Hepatocyte (in vitro differentiated cells): ENCODE results near the gene GBP7. TPM values are rescaled to one million over a fixed set of nuclear protein-coding genes. Genes with fewer than 3 reads are reported as not detected.

ENCODE experiments used
- DNase-seq: peaks from one replicate; pipeline ENCODE4 v3.0.0-alpha.2; 2016; ENCODE audit warnings: low spot score
- H2AFZ ChIP-seq: fragments of 200-600 bp; sonication (generic); 2 replicates; pipeline ENCODE4 v1.6.0; 2016; ENCODE audit warnings: antibody characterized with exemption, mild to moderate bottlenecking
- H3K27ac ChIP-seq: fragments of 200-600 bp; sonication (generic); 2 replicates; pipeline ENCODE4 v1.5.1; 2016; ENCODE audit warnings: mild to moderate bottlenecking
- H3K27me3 ChIP-seq: fragments of 200-600 bp; sonication (generic); 2 replicates; pipeline ENCODE4 v1.6.1; 2016
- H3K36me3 ChIP-seq: fragments of 200-600 bp; sonication (generic); replicated peaks from 2 replicates; pipeline ENCODE4 v1.5.1; 2016; ENCODE audit warnings: low read depth; ENCODE audit not compliant: insufficient read depth
- H3K4me1 ChIP-seq: fragments of 200-600 bp; sonication (generic); 2 replicates; pipeline ENCODE4 v1.5.1; 2016; ENCODE audit warnings: mild to moderate bottlenecking, moderate library complexity; ENCODE audit not compliant: insufficient read depth
- H3K4me2 ChIP-seq: fragments of 200-600 bp; sonication (generic); 2 replicates; pipeline ENCODE4 v1.6.0; 2016
- H3K4me3 ChIP-seq: fragments of 200-600 bp; sonication (generic); 2 replicates; pipeline ENCODE4 v1.5.1; 2016; ENCODE audit warnings: mild to moderate bottlenecking
- H3K79me2 ChIP-seq: fragments of 200-600 bp; sonication (generic); 2 replicates; pipeline ENCODE4 v1.6.0; 2017; ENCODE audit warnings: mild to moderate bottlenecking
- H3K9me2 ChIP-seq: fragments of 200-600 bp; sonication (generic); replicated peaks from 2 replicates; pipeline ENCODE4 v1.6.0; 2017; ENCODE audit warnings: mild to moderate bottlenecking; ENCODE audit not compliant: insufficient read depth
- H3K9me3 ChIP-seq: fragments of 200-600 bp; sonication (generic); 2 replicates; pipeline ENCODE4 v1.5.1; 2016; ENCODE audit warnings: low read depth, mild to moderate bottlenecking
- H4K20me1 ChIP-seq: fragments of 200-600 bp; sonication (generic); 2 replicates; pipeline ENCODE4 v1.6.0; 2016; ENCODE audit warnings: mild to moderate bottlenecking; ENCODE audit not compliant: insufficient read depth, poor library complexity, severe bottlenecking
- EZH2 ChIP-seq: fragments of 200-600 bp; sonication (generic); IDR thresholded peaks from 2 replicates; pipeline ENCODE4 v1.6.1; 2016; ENCODE audit warnings: antibody characterized with exemption, mild to moderate bottlenecking, borderline replicate concordance
- EZH2phosphoT487 ChIP-seq: fragments of 200-600 bp; sonication (generic); IDR thresholded peaks from one replicate; pipeline ENCODE4 v1.6.1; 2018; ENCODE audit warnings: antibody characterized with exemption, mild to moderate bottlenecking, low read depth, moderate library complexity; ENCODE audit not compliant: unreplicated experiment, severe bottlenecking
- WGBS: methylation state at CpG from one replicate; pipeline ENCODE4 v1.1.6; 2016; ENCODE audit warnings: low lambda C conversion rate; ENCODE audit errors: missing lambda C conversion rate; 5-methylcytosine and 5-hydroxymethylcytosine counted together
- polyA plus RNA-seq: library from polyadenylated mRNA; unstranded; fragments of >200 nt; fragmentation: Nextera tagmentation; extraction: Ambion mirVana; gene quantifications from 2 replicates; pipeline ENCODE4 v1.2.1, GENCODE V29; 2016
- total RNA-seq: library from RNA; depleted of rRNA; stranded (reverse); fragments of >200 nt; gene quantifications from 2 replicates; pipeline ENCODE4 v1.2.3, GENCODE V29; 2014
- TF ChIP-seq, protein P1 (sequence below): fragments of 200-600 bp; sonication (generic); IDR thresholded peaks from 2 replicates; pipeline ENCODE4 v1.5.1; 2016; ENCODE audit warnings: antibody characterized with exemption, mild to moderate bottlenecking; ENCODE audit not compliant: poor library complexity

The GBP7 gene
- total and polyA plus RNA-seq, 2 experiments from 2014 or later = 0.27 to 0.63 TPM

DNA sequence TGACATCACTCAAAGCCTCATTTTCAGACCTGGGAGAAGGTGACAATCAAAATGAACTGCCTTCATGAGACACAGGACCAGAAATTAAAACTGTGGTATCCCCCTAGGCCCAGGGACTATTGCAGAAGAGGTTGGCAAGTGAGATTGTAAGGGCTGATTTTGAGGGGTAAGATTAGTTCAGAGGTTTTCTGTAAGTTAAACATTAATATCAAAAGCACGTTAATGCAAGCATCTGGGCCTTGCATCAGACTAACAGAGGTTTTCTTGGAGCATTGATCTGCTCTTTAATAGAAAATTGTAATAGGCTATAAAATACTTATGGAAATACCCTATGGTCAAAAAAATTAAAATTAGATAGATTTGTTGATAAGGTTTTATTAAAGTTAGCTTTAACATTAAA, 37.5 kb upstream of the GBP7 start:
- no peaks in the 10 kb centered on the region for H3K9me2 ChIP-seq
- H3K27ac ChIP-seq = no peak overlapping the region
- H3K4me3 ChIP-seq = no peak overlapping the region
- peaks cover 5% of the 10 kb centered on the region for H3K9me3 ChIP-seq
- TF ChIP-seq EZH2 = no peak
- no peak for TF ChIP-seq EZH2phosphoT487
- TF ChIP-seq, protein P1, sequence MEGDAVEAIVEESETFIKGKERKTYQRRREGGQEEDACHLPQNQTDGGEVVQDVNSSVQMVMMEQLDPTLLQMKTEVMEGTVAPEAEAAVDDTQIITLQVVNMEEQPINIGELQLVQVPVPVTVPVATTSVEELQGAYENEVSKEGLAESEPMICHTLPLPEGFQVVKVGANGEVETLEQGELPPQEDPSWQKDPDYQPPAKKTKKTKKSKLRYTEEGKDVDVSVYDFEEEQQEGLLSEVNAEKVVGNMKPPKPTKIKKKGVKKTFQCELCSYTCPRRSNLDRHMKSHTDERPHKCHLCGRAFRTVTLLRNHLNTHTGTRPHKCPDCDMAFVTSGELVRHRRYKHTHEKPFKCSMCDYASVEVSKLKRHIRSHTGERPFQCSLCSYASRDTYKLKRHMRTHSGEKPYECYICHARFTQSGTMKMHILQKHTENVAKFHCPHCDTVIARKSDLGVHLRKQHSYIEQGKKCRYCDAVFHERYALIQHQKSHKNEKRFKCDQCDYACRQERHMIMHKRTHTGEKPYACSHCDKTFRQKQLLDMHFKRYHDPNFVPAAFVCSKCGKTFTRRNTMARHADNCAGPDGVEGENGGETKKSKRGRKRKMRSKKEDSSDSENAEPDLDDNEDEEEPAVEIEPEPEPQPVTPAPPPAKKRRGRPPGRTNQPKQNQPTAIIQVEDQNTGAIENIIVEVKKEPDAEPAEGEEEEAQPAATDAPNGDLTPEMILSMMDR = no peak
- no peak overlapping the region for H2AFZ ChIP-seq
- H3K4me1 ChIP-seq = no peaks in the 10 kb centered on the region
- H3K36me3 ChIP-seq = no peaks in the 10 kb centered on the region
- no peaks in the 10 kb centered on the region for H3K27me3 ChIP-seq
- H3K79me2 ChIP-seq = no peaks in the 10 kb centered on the region
- H3K4me2 ChIP-seq = no peak overlapping the region
- WGBS = 73% methylated on average over 1 of the region's 1 CpG
- H4K20me1 ChIP-seq = no peaks in the 10 kb centered on the region
- DNase-seq = no peak

DNA sequence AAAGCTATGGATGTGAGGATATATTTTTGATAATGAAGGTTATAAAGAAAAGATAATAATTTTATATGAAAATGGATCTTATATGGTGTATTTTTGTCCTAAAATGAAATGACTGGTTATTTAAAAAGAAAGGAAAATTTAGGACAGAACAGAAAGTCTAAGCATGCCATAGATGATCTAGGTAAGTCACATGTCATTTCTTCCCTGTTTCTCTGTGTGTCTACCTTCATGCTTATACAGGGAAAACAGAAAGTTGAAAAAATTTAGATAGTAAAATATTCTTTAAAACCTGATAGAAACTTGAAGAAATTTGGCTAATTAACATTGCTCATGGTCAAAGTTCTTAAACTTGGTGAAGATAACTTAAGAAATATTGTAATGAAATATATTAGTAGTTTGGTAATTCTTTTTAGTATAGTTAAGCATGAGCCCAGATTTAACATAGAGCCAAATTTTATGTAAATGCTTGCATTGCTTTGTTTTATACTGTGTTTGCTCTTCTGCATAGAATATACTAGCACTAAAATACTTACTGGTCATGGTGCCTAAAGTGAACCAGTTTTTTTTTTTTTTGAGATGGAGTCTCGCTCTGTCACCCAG, 35.3 kb upstream of the GBP7 start:
- Histone ChIP-seq H3K9me2 (no peaks in the 10 kb centered on the region), H3K27me3 (no peaks in the 10 kb centered on the region), H3K4me3 (no peak overlapping the region), H3K4me2 (no peak overlapping the region), H3K79me2 (no peaks in the 10 kb centered on the region), H3K4me1 (no peaks in the 10 kb centered on the region), H3K36me3 (no peaks in the 10 kb centered on the region), H3K27ac (no peak overlapping the region), H2AFZ (no peak overlapping the region), H3K9me3 (peaks cover 5% of the 10 kb centered on the region), H4K20me1 (no peaks in the 10 kb centered on the region)
- no peak for TF ChIP-seq EZH2phosphoT487
- TF ChIP-seq, protein P1 = no peak
- no peak for DNase-seq
- 94% methylated on average over 1 of the region's 1 CpG for WGBS

- no peaks in the 10 kb centered on the region for H4K20me1 ChIP-seq
- 96% methylated on average over 3 of the region's 3 CpGs for WGBS
- H3K79me2 ChIP-seq = no peaks in the 10 kb centered on the region
- H3K9me2 ChIP-seq = no peaks in the 10 kb centered on the region
- no peak overlapping the region for H3K27ac ChIP-seq
- no peak overlapping the region for H3K4me3 ChIP-seq
- H3K36me3 ChIP-seq = no peaks in the 10 kb centered on the region
- no peaks in the 10 kb centered on the region for H3K4me1 ChIP-seq
- H2AFZ ChIP-seq = no peak overlapping the region
- H3K9me3 ChIP-seq = peaks cover 4% of the 10 kb centered on the region
- H3K27me3 ChIP-seq = no peaks in the 10 kb centered on the region
- TF ChIP-seq EZH2phosphoT487 = no peak
- TF ChIP-seq, protein P1 = no peak
- no peak for DNase-seq
- H3K4me2 ChIP-seq = no peak overlapping the region
Measured at GRCh38 chr1:89206373-89206772, 30.6 kb upstream of the GBP7 start.

DNA sequence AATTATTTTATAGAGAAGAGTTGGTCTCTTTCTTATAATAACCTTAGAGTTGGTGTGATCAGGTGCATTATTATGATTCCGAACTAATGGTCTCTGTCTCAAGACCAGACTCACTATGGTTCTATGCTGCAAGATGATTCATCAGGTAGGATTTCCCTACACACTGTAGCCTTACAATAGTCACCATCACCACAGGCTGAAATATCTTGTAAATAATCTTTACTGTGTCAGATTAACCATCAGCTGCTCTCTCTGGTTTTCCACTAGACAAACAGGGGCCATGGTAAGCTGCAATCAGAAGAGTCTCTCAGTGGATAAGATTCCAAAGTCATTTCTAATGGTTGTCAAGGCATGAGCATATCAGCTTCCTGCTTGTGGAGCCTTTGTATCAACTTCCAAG, 27.4 kb upstream of the GBP7 start:
- no peak overlapping the region for H2AFZ ChIP-seq
- no peaks in the 10 kb centered on the region for H3K79me2 ChIP-seq
- TF ChIP-seq, protein P1 = no peak
- TF ChIP-seq EZH2phosphoT487 (no peak), EZH2 (no peak)
- no peaks in the 10 kb centered on the region for H3K9me2 ChIP-seq
- 87% methylated on average over 1 of the region's 1 CpG for WGBS
- H3K36me3 ChIP-seq = no peaks in the 10 kb centered on the region
- H4K20me1 ChIP-seq = no peaks in the 10 kb centered on the region
- no peak for DNase-seq
- H3K4me3 ChIP-seq = no peak overlapping the region
- no peak overlapping the region for H3K27ac ChIP-seq
- H3K4me2 ChIP-seq = no peak overlapping the region
- H3K4me1 ChIP-seq = no peaks in the 10 kb centered on the region
- H3K27me3 ChIP-seq = no peaks in the 10 kb centered on the region
- H3K9me3 ChIP-seq = no peaks in the 10 kb centered on the region
